ENCODE measurements around the gene MYCL.

MYCL gene

GRCh38 chr1:39859859-39860812 lies 41.6 kb downstream of the MYCL start:
- TF ChIP-seq Cebpa-rat (IDR thresholded peaks at IDR 0.05) = no peak
- Histone ChIP-seq H3K27ac (no peak overlapping the region), H3K4me1 (peaks cover 0 to 5% (median 0%) of the 10 kb centered on the region in 10 experiments; a peak in 2 of 20 replicates), H3K27me3 (no peaks in the 10 kb centered on the region), H3K9me3 (replicated peaks in 1 of 11) (peaks cover 0 to 10% (median 0%) of the 10 kb centered on the region in 11 experiments; a peak in 5 of 22 replicates), H4K20me1 (peaks cover 29 to 98% (median 69%) of the 10 kb centered on the region in 11 experiments; a peak in 21 of 22 replicates), H3K9ac (no peak overlapping the region), H3K36me3 (peaks cover 30 to 80% (median 70%) of the 10 kb centered on the region in 11 experiments), H3K4me3 (no peak overlapping the region), H3K4me2 (no peak overlapping the region)

DNA sequence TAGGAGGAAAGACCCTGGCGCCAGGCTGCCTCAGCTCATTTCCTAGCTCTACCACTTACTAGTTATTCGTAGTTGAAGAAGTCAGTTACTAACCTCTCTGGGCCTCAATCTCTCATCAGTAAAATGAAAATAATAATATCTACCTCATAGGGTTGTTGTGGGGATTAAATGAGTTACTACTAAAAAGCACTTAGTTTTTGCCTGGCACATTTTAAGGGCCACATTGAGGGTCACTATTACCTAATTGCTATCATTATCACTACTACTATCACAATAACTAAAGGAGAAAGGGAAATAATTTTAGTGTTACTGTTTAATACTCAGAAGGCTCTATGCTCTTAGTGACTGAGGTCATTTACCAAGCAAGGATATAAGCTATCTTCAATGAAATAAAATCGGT lies 43.4 kb downstream of the MYCL start:
- peaks cover 48 to 82% (median 71%) of the 10 kb centered on the region in 11 experiments for H3K36me3 ChIP-seq
- no peak overlapping the region for H3K4me2 ChIP-seq
- no peaks in the 10 kb centered on the region; a peak in 2 of 20 replicates for H3K4me1 ChIP-seq
- H3K9me3 ChIP-seq (replicated peaks in 1 of 11) = peaks cover 0 to 10% (median 0%) of the 10 kb centered on the region in 11 experiments; a peak in 5 of 22 replicates
- H4K20me1 ChIP-seq = peaks cover 24 to 98% (median 51%) of the 10 kb centered on the region in 11 experiments; a peak in 21 of 22 replicates
- no peak overlapping the region for H3K4me3 ChIP-seq
- no peak overlapping the region for H3K9ac ChIP-seq
- H3K27me3 ChIP-seq = no peaks in the 10 kb centered on the region
- no peak for TF ChIP-seq Cebpa-rat (IDR thresholded peaks at IDR 0.05)
- H3K27ac ChIP-seq = no peak overlapping the region

- H3K4me1 ChIP-seq = peaks cover 0 to 10% (median 8%) of the 10 kb centered on the region in 10 experiments; a peak in 14 of 20 replicates
- H3K4me3 ChIP-seq = no peak overlapping the region
- H3K36me3 ChIP-seq = peaks cover 49 to 82% (median 71%) of the 10 kb centered on the region in 11 experiments
- peaks cover 0 to 10% (median 0%) of the 10 kb centered on the region in 11 experiments; a peak in 5 of 22 replicates for H3K9me3 ChIP-seq (replicated peaks in 1 of 11)
- no peak overlapping the region for H3K4me2 ChIP-seq
- no peaks in the 10 kb centered on the region for H3K27me3 ChIP-seq
- H3K9ac ChIP-seq = no peak overlapping the region
- no peak overlapping the region for H3K27ac ChIP-seq
- no peak for TF ChIP-seq Cebpa-rat (IDR thresholded peaks at IDR 0.05)
- peaks cover 21 to 98% (median 56%) of the 10 kb centered on the region in 11 experiments; a peak in 21 of 22 replicates for H4K20me1 ChIP-seq
Measured at GRCh38 chr1:39857126-39857878, 44.4 kb downstream of the MYCL start.

DNA sequence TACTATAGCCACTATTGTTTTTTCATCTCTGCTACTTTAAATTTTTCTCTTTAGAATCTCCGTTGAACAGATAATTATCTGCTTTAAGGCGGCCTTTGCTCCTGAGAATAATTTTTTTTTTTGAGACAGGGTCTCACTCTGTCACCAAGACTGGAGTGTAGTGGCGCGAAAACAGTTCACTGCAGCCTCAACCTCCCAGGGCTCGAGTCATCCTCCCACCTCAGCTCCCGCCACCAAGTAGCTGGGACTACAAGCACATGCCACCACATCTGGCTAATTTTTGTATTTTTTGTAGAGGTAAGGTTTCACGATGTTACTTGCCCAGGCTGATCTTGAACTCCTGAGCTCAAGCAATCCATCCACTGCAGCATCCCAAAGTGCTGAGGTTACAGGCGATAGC lies 47.0 kb downstream of the MYCL start:
- Histone ChIP-seq H3K36me3 (peaks cover 52 to 90% (median 75%) of the 10 kb centered on the region in 11 experiments), H3K4me3 (no peak overlapping the region), H3K4me2 (no peak overlapping the region), H3K27ac (no peak overlapping the region), H4K20me1 (peaks cover 13 to 80% (median 41%) of the 10 kb centered on the region in 11 experiments; a peak in 21 of 22 replicates), H3K9me3 (replicated peaks in 1 of 11) (no peaks in the 10 kb centered on the region), H3K9ac (no peak overlapping the region), H3K4me1 (peaks cover 4 to 27% (median 21%) of the 10 kb centered on the region in 10 experiments; a peak in 16 of 20 replicates), H3K27me3 (no peaks in the 10 kb centered on the region)
- TF ChIP-seq Cebpa-rat (IDR thresholded peaks at IDR 0.05) = no peak

DNA sequence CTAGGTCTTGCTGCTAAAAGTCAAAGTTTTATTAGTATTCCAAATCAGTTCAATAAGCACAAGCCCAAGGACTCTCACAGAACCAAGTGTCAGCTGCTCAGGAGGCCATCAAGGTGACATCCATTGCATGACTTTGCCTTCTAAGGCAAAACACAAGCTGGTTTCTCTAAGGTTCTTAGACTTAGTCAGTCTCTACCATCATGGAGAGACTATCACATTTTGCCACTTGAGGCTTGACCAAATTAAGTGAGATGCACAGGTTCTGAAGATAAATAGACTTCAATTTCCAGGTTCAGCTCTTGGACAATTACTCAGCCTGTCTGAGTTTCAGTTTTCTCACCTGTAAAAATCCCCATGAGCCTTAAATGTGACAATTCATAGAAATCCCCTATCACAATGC lies 47.4 kb downstream of the MYCL start:
- peaks cover 56 to 92% (median 80%) of the 10 kb centered on the region in 11 experiments for H3K36me3 ChIP-seq

DNA sequence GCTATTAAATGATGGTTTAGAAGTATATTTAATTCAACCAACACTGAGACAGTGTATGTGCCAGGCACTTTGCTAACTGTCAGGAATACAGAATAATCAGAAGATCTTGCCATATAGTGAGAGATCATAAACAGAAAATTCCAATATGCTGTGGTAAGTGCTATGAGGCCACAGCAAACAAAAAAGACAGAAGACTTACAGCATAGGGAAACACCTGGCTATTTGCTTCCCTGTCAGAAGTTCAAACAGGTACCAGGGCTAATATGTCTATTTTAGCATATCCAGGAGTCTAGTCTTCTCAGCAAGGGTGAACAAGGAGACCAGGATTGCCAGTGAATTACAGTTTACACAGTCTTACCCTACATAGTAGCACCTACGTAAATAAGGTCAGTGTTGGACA lies 48.8 kb downstream of the MYCL start:
- Histone ChIP-seq H3K4me2 (peak overlapping the region in 5 of 11 experiments; percentile 4 to 60 (median 17); a peak in 7 of 22 replicates), H4K20me1 (peaks cover 5 to 61% (median 27%) of the 10 kb centered on the region in 11 experiments; a peak in 20 of 22 replicates), H3K9me3 (replicated peaks in 1 of 11) (no peaks in the 10 kb centered on the region), H3K27me3 (no peaks in the 10 kb centered on the region), H3K36me3 (peaks cover 67 to 99% (median 93%) of the 10 kb centered on the region in 11 experiments), H3K27ac (peak overlapping the region in 3 of 11 experiments; percentile 7 to 20 (median 16); a peak in 3 of 22 replicates), H3K4me1 (peaks cover 5 to 28% (median 22%) of the 10 kb centered on the region in 10 experiments; a peak in 18 of 20 replicates), H3K9ac (no peak overlapping the region), H3K4me3 (no peak overlapping the region)
- no peak for TF ChIP-seq Cebpa-rat (IDR thresholded peaks at IDR 0.05)

More for the DNA sequence above, 47.4 kb downstream of the MYCL start:
- no peak overlapping the region for H3K4me3 ChIP-seq
- no peak overlapping the region for H3K9ac ChIP-seq
- no peak for TF ChIP-seq Cebpa-rat (IDR thresholded peaks at IDR 0.05)
- peaks cover 4 to 27% (median 21%) of the 10 kb centered on the region in 10 experiments; a peak in 16 of 20 replicates for H3K4me1 ChIP-seq
- no peak overlapping the region for H3K4me2 ChIP-seq
- H3K9me3 ChIP-seq (replicated peaks in 1 of 11) = no peaks in the 10 kb centered on the region
- H4K20me1 ChIP-seq = peaks cover 11 to 76% (median 38%) of the 10 kb centered on the region in 11 experiments; a peak in 21 of 22 replicates
- H3K27me3 ChIP-seq = no peaks in the 10 kb centered on the region
- no peak overlapping the region for H3K27ac ChIP-seq

DNA sequence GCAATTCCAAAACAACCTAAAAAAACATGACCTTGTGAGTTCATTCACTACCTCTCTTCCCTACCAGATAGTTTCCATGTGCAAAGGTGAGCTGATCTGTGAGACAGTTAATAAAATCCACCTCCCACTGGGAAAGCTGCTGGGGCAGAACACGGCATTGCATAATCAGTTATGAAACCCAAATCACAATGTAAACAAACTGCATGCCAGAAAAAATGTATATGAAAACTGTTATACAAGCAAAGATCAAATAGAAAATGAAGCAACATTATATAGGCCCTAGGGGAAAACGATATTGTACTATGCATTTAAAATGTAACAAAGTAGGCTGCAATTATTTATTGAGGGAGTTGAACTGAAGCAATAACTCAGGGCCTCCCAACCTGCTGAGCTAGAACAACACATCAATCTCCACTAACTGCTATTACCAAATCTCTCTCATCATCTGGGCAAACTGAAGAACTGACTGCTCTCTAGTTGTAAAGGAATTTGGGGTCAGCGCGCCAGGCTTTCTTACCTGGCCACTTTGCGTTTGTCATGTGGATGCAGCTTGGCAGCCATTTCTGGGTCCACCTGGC lies 49.4 kb downstream of the MYCL start:
- Histone ChIP-seq H3K27me3 (no peaks in the 10 kb centered on the region), H3K36me3 (peaks cover 71 to 100% (median 96%) of the 10 kb centered on the region in 11 experiments), H3K27ac (peak overlapping the region in 3 of 11 experiments; percentile 7 to 20 (median 16); a peak in 3 of 22 replicates), H3K9ac (no peak overlapping the region), H3K9me3 (replicated peaks in 1 of 11) (no peaks in the 10 kb centered on the region), H4K20me1 (peaks cover 0 to 56% (median 21%) of the 10 kb centered on the region in 11 experiments; a peak in 19 of 22 replicates), H3K4me3 (no peak overlapping the region), H3K4me1 (peaks cover 11 to 34% (median 26%) of the 10 kb centered on the region in 10 experiments), H3K4me2 (peak overlapping the region in 5 of 11 experiments; percentile 16 to 60 (median 33); a peak in 9 of 22 replicates)
- 0 out of 22 replicates have a peak, but pooled peaks of 2 of the 11 experiments have one; percentile 17 to 19 for TF ChIP-seq Cebpa-rat (IDR thresholded peaks at IDR 0.05)
